Activated CD4-positive, CD25-positive, alpha-beta regulatory T cell (primary cell): ENCODE measurements around the gene RAB40B.

ENCODE experiments used
- DNase-seq, 4 experiments: peaks; one replicate each; lab custom pipeline; 2025; lab: John Stamatoyannopoulos, UW

RAB40B gene

DNA sequence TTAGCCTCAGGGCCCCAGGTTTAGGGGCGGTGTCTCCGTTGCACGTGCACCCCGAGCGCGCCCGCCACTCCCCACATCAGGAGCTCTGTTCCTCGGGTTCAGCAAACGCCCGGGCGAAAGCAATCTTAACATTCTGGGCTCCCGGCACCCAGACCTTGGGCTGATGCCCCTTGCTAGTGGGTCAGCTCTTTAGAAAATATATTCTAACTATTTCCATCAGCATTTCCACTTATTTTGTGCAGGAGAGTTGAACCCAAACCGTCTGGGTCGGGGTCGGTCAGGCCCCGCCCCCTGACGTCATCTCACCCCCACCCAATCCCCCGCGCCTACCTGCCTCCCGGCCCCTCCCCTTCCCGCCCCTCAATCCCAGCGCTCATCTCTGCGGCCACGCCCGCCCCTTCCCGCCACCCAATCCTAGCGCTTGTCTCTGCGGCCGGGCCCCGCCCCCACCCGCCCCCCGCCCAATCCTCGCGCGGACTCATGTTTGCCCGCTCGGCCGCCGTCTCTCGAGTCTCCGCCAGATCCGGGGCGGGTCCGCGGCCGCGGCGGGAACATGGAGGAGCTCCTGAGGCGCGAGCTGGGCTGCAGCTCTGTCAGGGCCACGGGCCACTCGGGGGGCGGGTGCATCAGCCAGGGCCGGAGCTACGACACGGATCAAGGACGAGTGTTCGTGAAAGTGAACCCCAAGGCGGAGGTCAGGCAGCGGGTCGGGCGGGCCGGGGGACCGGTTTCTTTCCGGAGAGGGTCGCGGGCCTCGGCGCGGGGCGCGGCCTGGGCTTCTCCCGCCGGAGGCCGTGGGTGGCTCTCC is 17.9 kb upstream of the RAB40B start, which contains the start of gene FN3KRP:
FN3KRP (plus strand) TSS at position 504 of the 808 bp plus-strand sequence; CDS start at position 554, 50 bp downstream.
- DNase-seq: peak; percentile 76 to 94 (median 84)

DNA sequence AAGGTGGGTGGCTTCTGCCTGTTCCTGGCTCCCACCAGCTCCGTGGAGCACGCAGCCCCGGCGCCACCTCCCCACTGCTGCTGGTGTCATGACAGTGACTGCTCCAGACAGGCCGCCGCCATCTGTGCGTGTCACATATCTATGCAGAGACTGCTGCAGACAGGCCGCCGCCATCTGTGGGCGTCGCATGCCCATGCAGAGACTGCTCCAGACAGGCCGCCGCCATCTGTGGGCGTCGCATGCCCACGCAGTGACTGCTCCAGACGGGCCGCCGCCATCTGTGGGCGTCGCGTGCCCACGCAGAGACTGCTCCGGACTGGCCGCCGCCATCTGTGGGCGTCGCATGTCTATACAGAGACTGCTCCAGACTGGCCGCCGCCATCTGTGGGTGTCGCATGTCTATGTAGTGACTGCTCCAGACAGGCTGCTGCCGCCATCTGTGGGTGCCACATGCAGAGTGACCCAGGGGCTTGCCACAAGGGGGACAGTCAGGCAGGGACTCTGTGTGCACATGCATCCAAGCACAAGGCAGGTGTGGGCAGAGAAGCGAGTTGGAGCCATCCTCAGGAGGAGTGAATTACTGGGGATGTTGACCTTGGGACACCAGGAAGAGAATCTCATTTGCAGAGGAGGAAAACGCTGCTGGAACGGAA is 14.7 kb upstream of the RAB40B start:
- no peak for DNase-seq

- DNase-seq: no peak
These were observed 12.2 kb upstream of the RAB40B start for GRCh38 chr17:82710499-82711232.

DNA sequence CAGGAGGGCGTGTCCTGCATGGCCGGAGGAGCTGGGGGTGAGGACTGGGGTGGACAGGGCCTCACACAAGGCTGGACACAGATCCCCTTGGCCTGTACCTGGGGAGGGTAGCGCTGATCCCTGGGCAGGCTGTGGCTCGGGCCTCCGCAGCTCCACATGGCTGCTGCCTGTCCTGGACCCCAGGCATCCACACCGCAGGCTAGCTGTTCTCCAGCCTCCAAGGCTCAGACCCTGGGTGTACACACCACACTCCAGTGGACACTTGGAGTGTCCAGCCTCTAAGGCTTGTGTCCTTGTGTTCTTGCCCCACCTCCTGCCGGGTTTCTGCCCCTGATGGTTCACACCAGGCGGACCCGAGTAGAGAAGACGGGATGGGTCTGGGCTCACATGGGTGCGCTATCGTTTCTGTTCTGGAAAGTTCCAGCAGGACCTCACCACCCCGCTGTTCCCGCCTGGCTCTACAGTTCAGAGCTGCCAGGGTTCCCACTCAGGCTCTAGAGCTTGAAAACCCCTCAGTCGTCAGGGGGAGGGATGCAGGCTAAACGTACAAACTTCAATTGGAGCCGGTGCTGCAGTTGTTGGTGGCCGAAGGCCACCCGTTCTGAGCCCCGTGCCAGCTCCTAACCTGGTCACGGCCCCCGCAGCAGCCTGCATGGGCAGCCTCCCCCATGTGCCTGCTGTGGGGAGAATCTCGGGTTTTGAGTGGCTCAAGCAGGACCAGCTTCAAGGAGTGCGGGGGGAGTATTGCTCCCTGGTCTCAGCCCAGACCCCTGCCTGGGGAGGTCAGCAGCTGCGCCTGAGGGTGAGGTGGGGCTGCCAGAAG is 11.4 kb upstream of the RAB40B start:
- no peak for DNase-seq

DNA sequence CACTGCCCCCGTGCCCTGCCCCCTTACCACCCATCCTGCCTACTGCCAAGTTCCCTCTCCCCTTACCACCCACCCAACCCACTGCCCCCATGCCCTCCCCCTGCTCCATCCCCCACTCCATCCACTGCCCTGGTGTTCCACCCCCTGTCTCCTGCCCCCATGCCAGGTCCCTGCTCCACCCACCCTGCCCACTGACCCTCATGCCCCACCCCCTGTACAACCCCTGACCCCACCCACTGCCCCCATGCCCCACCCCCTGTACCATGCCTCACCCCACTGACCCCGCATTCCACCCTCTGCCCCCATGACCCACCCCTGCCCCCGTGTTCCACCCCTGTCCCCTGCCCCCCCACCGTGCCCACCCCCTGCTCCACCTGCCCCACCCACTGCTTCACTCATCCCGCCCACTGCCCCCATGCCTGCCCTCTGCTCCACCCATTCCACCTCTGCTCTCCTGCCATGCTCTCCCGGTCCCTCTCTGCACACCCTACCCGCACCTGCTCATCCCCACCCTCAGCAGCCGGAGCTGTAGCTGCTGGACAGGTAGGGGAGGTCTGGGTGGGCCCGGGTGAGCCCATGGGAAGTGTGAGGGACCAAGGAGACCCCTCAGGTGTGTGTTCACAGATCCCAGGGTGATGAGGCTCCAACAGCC is 10.7 kb upstream of the RAB40B start:
- DNase-seq: no peak

- no peak for DNase-seq
These were observed 7.3 kb upstream of the RAB40B start for GRCh38 chr17:82705756-82706155.

- DNase-seq: no peak
These were observed 6.4 kb upstream of the RAB40B start for GRCh38 chr17:82704886-82705285.

DNA sequence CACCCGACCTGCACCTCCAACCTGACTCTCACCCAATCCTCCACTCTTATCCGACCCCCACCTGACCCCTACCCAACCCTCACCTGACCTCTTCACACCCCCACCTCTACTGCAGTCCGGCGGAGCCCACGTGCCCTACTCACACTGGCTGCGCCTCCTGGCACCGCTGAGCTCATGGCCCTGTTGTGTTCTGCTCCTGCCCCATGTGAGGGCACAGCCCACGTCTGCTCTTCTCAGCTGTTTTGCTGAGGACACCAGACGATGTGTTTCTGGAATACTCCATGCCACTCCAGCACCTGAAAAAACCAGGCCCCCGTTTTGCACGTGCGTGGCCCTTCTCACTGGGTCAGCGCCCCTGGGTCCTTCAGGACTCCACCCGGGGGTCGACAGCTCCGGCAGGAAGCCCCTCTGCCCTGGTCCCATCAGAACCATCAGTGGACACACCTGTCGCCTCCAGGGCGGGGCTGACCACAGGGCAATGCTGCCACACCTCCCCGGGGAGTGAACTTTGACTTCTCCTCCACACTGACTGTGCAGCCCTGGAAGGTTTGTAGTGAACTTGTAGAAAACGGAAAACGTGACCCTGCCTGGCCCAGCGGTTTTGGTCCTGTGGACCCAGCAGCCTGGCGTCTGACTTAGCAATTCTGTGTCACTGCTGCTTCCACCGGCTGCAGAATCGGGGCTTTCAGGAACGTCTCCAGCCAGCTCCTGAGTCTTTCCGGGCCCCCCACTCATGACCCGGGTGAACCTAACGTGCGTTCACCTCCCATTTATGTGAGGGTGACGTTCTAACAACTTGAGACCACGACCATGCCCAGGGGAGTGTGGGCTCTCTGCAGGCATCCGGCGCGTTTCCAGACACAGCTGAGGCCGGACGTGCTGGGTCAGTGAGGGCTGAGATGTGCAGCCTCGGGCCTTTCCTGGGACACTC is 5.7 kb upstream of the RAB40B start:
- DNase-seq: no peak

DNA sequence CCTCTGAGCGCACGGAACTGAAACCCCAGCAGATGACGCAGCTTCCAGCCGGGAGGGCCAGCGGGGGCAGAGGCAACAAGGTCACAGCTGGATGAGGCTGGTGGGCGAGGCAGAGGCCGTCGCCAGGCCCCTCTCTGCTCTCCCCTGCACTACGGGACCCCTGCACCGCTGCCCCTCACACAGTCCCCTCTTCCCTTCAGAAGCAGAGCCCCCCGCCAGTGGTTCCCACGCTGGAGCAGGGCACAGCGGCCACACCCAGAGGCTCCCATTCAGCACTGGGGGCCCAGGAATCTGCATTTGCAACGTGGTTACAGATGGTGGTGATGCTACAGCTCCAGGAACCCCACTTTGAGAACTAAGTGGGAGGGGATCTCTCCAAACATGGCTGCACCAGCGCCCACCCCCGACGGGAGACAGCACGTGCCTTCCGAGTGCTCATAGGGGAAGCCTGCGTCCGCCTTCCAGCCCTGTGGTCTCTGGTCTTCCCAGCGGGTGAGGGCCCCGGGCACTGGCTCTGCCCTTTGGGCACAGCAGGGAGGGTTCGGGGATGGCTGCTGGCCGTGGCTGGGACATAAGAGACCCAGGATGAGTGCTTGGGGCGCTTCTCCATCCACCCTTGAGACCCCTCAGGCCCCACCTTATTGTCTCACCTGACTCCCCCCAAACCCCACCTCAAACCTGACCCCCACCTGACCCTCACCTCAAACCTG is 4.7 kb upstream of the RAB40B start:
- no peak for DNase-seq

DNA sequence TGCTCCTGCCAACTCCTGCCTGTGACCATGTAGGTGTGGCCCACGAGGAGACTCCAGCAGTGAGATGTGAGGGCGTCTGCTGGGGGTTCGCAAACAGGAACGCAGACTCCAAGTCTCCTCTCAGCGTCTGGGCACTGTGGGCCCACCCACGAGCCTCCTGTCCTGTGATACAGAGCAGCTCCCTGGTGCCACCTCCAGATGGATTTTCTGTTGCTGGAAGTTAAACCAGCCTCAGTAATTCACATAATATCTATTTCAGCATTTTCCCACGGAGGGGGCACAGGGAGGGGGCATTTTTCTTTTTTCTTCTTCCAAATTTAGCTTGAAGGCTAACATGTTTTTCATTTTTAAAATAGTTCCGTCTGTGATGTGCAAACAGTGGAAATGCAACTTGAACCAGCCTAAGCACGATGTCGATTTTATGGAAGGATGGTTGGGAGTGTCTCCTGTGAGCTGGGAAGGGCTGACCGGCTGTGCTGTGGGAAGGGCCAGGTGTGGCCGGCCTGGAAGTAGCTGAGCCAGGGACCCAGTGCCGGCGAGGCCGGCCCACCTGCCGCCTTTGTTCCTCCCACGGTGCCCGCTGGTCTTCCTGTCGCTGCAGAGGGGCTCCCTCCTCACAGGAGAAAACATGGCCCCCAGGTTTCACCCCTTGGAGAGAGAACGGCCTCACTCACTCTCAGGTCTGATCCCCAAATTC is 3.9 kb upstream of the RAB40B start:
- DNase-seq: no peak

DNA sequence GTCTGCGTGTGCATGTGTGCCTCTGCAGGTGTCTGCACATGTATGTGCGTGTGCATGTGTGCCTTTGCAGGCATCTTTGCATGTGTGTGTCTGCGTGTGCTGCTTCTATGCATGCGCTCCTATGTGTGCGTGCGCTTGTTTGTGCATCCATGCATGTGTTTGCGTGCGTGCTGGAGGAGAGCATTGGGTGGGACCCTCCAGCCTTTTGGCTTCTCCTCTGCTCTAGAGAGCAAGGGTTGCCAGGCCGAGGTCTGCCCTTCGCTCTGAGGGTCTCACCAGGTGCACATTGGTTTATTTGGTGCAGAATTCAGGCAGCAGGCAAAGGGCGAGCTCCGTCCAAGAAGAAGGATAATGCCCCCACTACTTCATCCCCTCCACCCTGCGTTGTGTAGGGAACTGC is 1.1 kb upstream of the RAB40B start:
- DNase-seq: no peak

GRCh38 chr17:82698974-82699442 is 510 bp upstream of the RAB40B start:
- no peak for DNase-seq

GRCh38 chr17:82697808-82698064 is 762 bp downstream of the RAB40B start:
- DNase-seq: no peak

GRCh38 chr17:82696916-82697807 is 1.3 kb downstream of the RAB40B start:
- DNase-seq: no peak

GRCh38 chr17:82696259-82696658 is 2.2 kb downstream of the RAB40B start:
- DNase-seq: no peak

GRCh38 chr17:82694647-82695046 is 3.9 kb downstream of the RAB40B start:
- no peak for DNase-seq

- no peak for DNase-seq
These were observed 5.2 kb downstream of the RAB40B start for GRCh38 chr17:82693168-82693867.
